Activated T-cell treated with anti-CD3 and anti-CD28 coated beads, Interleukin-2, amount 50 U/mL, for 24 hours (primary cell): ENCODE measurements around the gene FBXO7.
A peak's percentile ranks its signal among the peaks of the same experiment; 100 is the strongest.

Source experiments
- DNase-seq: peaks from one replicate; pipeline ENCODE4 v3.0.0-alpha.2; 2020
- H3K27ac Mint-ChIP-seq: 2 replicates; pipeline ENCODE4 v1.8.0; 2020; ENCODE audit warnings: mild to moderate bottlenecking, mixed read lengths
- H3K27me3 Mint-ChIP-seq: 2 replicates; pipeline ENCODE4 v1.8.0; 2020; ENCODE audit warnings: mixed read lengths
- H3K36me3 Mint-ChIP-seq: 2 replicates; pipeline ENCODE4 v1.8.0; 2020; ENCODE audit warnings: low read depth, mixed read lengths
- H3K4me1 Mint-ChIP-seq: 2 replicates; pipeline ENCODE4 v1.8.0; 2020; ENCODE audit warnings: low read depth, mixed read lengths
- H3K4me3 Mint-ChIP-seq: 2 replicates; pipeline ENCODE4 v1.8.0; 2020; ENCODE audit warnings: mild to moderate bottlenecking, moderate library complexity, mixed read lengths
- H3K9me3 Mint-ChIP-seq: 2 replicates; pipeline ENCODE4 v1.8.0; 2020; ENCODE audit warnings: mixed read lengths

Gene FBXO7

GRCh38 chr22:32474635-32475467, at the start of gene FBXO7:
FBXO7 (plus strand) TSS chr22:32474811; CDS start chr22:32475003, 192 bp downstream.
- DNase-seq: peak; percentile 91
- peak within 1 kb of the TSS; percentile 97 for H3K27ac Mint-ChIP-seq
- H3K36me3 Mint-ChIP-seq: peaks cover 19% of the 10 kb centered on the region
- H3K4me1 Mint-ChIP-seq: peaks cover 26% of the 10 kb centered on the region
- no peaks in the 10 kb centered on the region for H3K9me3 Mint-ChIP-seq
- H3K4me3 Mint-ChIP-seq: peak within 1 kb of the TSS; percentile 86
- H3K27me3 Mint-ChIP-seq: no peaks in the 10 kb centered on the region

GRCh38 chr22:32426881-32427280, 47.7 kb upstream of the FBXO7 start:
- Mint-ChIP-seq H3K27ac (no peak overlapping the region), H3K4me3 (no peak overlapping the region)

GRCh38 chr22:32430352-32430751, 44.3 kb upstream of the FBXO7 start:
- H3K27ac Mint-ChIP-seq: no peak overlapping the region
- no peaks in the 10 kb centered on the region for H3K4me1 Mint-ChIP-seq
- no peaks in the 10 kb centered on the region for H3K36me3 Mint-ChIP-seq
- no peaks in the 10 kb centered on the region for H3K9me3 Mint-ChIP-seq
- H3K4me3 Mint-ChIP-seq: no peak overlapping the region
- DNase-seq: no peak
- peaks cover 45% of the 10 kb centered on the region for H3K27me3 Mint-ChIP-seq

More at GRCh38 chr22:32426881-32427280, 47.7 kb upstream of the FBXO7 start:
- no peaks in the 10 kb centered on the region for H3K36me3 Mint-ChIP-seq
- H3K4me1 Mint-ChIP-seq: no peaks in the 10 kb centered on the region
- no peak for DNase-seq
- peaks cover 46% of the 10 kb centered on the region for H3K27me3 Mint-ChIP-seq
- H3K9me3 Mint-ChIP-seq: no peaks in the 10 kb centered on the region

GRCh38 chr22:32444068-32444467, 30.5 kb upstream of the FBXO7 start:
- Mint-ChIP-seq H3K4me3 (no peak overlapping the region), H3K9me3 (no peaks in the 10 kb centered on the region), H3K27me3 (peaks cover 5% of the 10 kb centered on the region), H3K27ac (no peak overlapping the region), H3K36me3 (no peaks in the 10 kb centered on the region), H3K4me1 (no peaks in the 10 kb centered on the region)
- no peak for DNase-seq

GRCh38 chr22:32446321-32446720, 28.3 kb upstream of the FBXO7 start:
- Mint-ChIP-seq H3K9me3 (no peaks in the 10 kb centered on the region), H3K36me3 (no peaks in the 10 kb centered on the region), H3K4me1 (no peaks in the 10 kb centered on the region), H3K27me3 (peaks cover 16% of the 10 kb centered on the region), H3K27ac (no peak overlapping the region), H3K4me3 (no peak overlapping the region)
- DNase-seq: no peak

- Mint-ChIP-seq H3K36me3 (no peaks in the 10 kb centered on the region), H3K27me3 (peaks cover 24% of the 10 kb centered on the region), H3K27ac (no peak overlapping the region), H3K4me3 (no peak overlapping the region), H3K4me1 (no peaks in the 10 kb centered on the region), H3K9me3 (no peaks in the 10 kb centered on the region)
- no peak for DNase-seq
These were observed 25.6 kb upstream of the FBXO7 start for GRCh38 chr22:32448980-32449379.

- Mint-ChIP-seq H3K27ac (no peak overlapping the region), H3K27me3 (peaks cover 69% of the 10 kb centered on the region), H3K36me3 (no peaks in the 10 kb centered on the region), H3K9me3 (no peaks in the 10 kb centered on the region), H3K4me1 (no peaks in the 10 kb centered on the region), H3K4me3 (no peak overlapping the region)
- no peak for DNase-seq
These were observed 17.6 kb upstream of the FBXO7 start for GRCh38 chr22:32457031-32457430.

- no peaks in the 10 kb centered on the region for H3K4me1 Mint-ChIP-seq
- H3K27ac Mint-ChIP-seq: no peak overlapping the region
- H3K36me3 Mint-ChIP-seq: no peaks in the 10 kb centered on the region
- no peak for DNase-seq
- no peak overlapping the region for H3K4me3 Mint-ChIP-seq
- H3K9me3 Mint-ChIP-seq: no peaks in the 10 kb centered on the region
- H3K27me3 Mint-ChIP-seq: peaks cover 69% of the 10 kb centered on the region
These were observed 12.2 kb upstream of the FBXO7 start for GRCh38 chr22:32462452-32462851.

GRCh38 chr22:32465661-32466060, 8.9 kb upstream of the FBXO7 start:
- no peak for DNase-seq
- no peaks in the 10 kb centered on the region for H3K9me3 Mint-ChIP-seq
- H3K27ac Mint-ChIP-seq: no peak overlapping the region
- H3K4me3 Mint-ChIP-seq: no peak overlapping the region
- H3K36me3 Mint-ChIP-seq: no peaks in the 10 kb centered on the region
- peaks cover 47% of the 10 kb centered on the region for H3K27me3 Mint-ChIP-seq
- no peaks in the 10 kb centered on the region for H3K4me1 Mint-ChIP-seq

- H3K4me1 Mint-ChIP-seq: no peaks in the 10 kb centered on the region
- H3K36me3 Mint-ChIP-seq: no peaks in the 10 kb centered on the region
- no peak for DNase-seq
- H3K27ac Mint-ChIP-seq: no peak overlapping the region
- no peaks in the 10 kb centered on the region for H3K9me3 Mint-ChIP-seq
- peaks cover 39% of the 10 kb centered on the region for H3K27me3 Mint-ChIP-seq
- no peak overlapping the region for H3K4me3 Mint-ChIP-seq
These were observed 8.1 kb upstream of the FBXO7 start for GRCh38 chr22:32466496-32466895.

- Mint-ChIP-seq H3K4me1 (peaks cover 10% of the 10 kb centered on the region), H3K9me3 (no peaks in the 10 kb centered on the region), H3K4me3 (no peak overlapping the region), H3K36me3 (peaks cover 3% of the 10 kb centered on the region), H3K27me3 (peaks cover 17% of the 10 kb centered on the region), H3K27ac (no peak overlapping the region)
- DNase-seq: no peak
These were observed 4.8 kb upstream of the FBXO7 start for GRCh38 chr22:32469799-32470212.

- H3K4me1 Mint-ChIP-seq: peaks cover 19% of the 10 kb centered on the region
- no peaks in the 10 kb centered on the region for H3K9me3 Mint-ChIP-seq
- peak overlapping the region; percentile 86 for H3K4me3 Mint-ChIP-seq
- DNase-seq: peak; percentile 61
- H3K36me3 Mint-ChIP-seq: peaks cover 11% of the 10 kb centered on the region
- peak overlapping the region; percentile 97 for H3K27ac Mint-ChIP-seq
- no peaks in the 10 kb centered on the region for H3K27me3 Mint-ChIP-seq
These were observed 1.1 kb upstream of the FBXO7 start for GRCh38 chr22:32473388-32473952.

- Mint-ChIP-seq H3K4me1 (peaks cover 33% of the 10 kb centered on the region), H3K27me3 (no peaks in the 10 kb centered on the region), H3K4me3 (peak overlapping the region; percentile 86), H3K27ac (peak overlapping the region; percentile 97), H3K36me3 (peaks cover 26% of the 10 kb centered on the region), H3K9me3 (no peaks in the 10 kb centered on the region)
- DNase-seq: peak; percentile 50
These were observed 928 bp downstream of the FBXO7 start for GRCh38 chr22:32475468-32476010.

GRCh38 chr22:32476281-32477195, 1.9 kb downstream of the FBXO7 start:
- Mint-ChIP-seq H3K4me1 (peaks cover 36% of the 10 kb centered on the region), H3K9me3 (no peaks in the 10 kb centered on the region), H3K4me3 (peak overlapping the region; percentile 86), H3K27me3 (no peaks in the 10 kb centered on the region), H3K27ac (peak overlapping the region; percentile 97), H3K36me3 (peaks cover 35% of the 10 kb centered on the region)
- no peak for DNase-seq
